ENCODE measurements around the gene CPAMD8. TPM values are rescaled to one million over a fixed set of nuclear protein-coding genes. Genes with fewer than 3 reads are reported as not detected.

CPAMD8 gene
- total RNA-seq, 2 experiments from 2014 or later: 0.32 to 1.2 TPM

- H3K36me3 ChIP-seq (ENCODE audit: insufficient read depth, low read length): no peaks in the 10 kb centered on the region
- TF ChIP-seq EZH2phosphoT487 (IDR thresholded peaks at IDR 0.05; ENCODE audit: borderline replicate concordance, low read depth, low read length): no peak
- TF ChIP-seq, protein P1, sequence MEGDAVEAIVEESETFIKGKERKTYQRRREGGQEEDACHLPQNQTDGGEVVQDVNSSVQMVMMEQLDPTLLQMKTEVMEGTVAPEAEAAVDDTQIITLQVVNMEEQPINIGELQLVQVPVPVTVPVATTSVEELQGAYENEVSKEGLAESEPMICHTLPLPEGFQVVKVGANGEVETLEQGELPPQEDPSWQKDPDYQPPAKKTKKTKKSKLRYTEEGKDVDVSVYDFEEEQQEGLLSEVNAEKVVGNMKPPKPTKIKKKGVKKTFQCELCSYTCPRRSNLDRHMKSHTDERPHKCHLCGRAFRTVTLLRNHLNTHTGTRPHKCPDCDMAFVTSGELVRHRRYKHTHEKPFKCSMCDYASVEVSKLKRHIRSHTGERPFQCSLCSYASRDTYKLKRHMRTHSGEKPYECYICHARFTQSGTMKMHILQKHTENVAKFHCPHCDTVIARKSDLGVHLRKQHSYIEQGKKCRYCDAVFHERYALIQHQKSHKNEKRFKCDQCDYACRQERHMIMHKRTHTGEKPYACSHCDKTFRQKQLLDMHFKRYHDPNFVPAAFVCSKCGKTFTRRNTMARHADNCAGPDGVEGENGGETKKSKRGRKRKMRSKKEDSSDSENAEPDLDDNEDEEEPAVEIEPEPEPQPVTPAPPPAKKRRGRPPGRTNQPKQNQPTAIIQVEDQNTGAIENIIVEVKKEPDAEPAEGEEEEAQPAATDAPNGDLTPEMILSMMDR (conservative IDR thresholded peaks at IDR 0.05; ENCODE audit: low read length): no peak
- no peaks in the 10 kb centered on the region for H4K20me1 ChIP-seq (ENCODE audit: insufficient read depth, low read length)
- no peak overlapping the region for H3K27ac ChIP-seq (ENCODE audit: low read depth, low read length, poor library complexity, severe bottlenecking)
- H3K4me2 ChIP-seq (ENCODE audit: low read length): no peak overlapping the region
- CTCF ChIA-PET (ENCODE audit: unreplicated experiment): no interaction called here
- no peaks in the 10 kb centered on the region for H3K79me2 ChIP-seq (ENCODE audit: insufficient read depth, low read depth, low read length)
- H3K9me3 ChIP-seq (ENCODE audit: low read length): no peaks in the 10 kb centered on the region
- H3K4me1 ChIP-seq (ENCODE audit: insufficient read depth, low read length, poor library complexity, severe bottlenecking): peaks cover 14% of the 10 kb centered on the region
- H2AFZ ChIP-seq (ENCODE audit: low read length): no peak overlapping the region
- H3K9me2 ChIP-seq (ENCODE audit: insufficient read depth, low read length): no peaks in the 10 kb centered on the region
- DNase-seq (ENCODE audit: low spot score): no peak
- no peak overlapping the region for H3K4me3 ChIP-seq (ENCODE audit: low read depth, low read length, poor library complexity, severe bottlenecking)
- POLR2A ChIA-PET: no interaction called here
- BruUV-seq (replicated peaks): no TSS peak
- intact Hi-C loops (cut with micrococcal nuclease; ENCODE audit: unreplicated experiment): no loop called here
Observed at GRCh38 chr19:16952046-16952445, 74.6 kb downstream of the CPAMD8 start.

- Histone ChIP-seq H3K9me3 (ENCODE audit: low read length) (no peaks in the 10 kb centered on the region), H3K9me2 (ENCODE audit: insufficient read depth, low read length) (no peaks in the 10 kb centered on the region), H3K27ac (ENCODE audit: low read depth, low read length, poor library complexity, severe bottlenecking) (no peak overlapping the region), H3K36me3 (ENCODE audit: insufficient read depth, low read length) (no peaks in the 10 kb centered on the region), H3K79me2 (ENCODE audit: insufficient read depth, low read depth, low read length) (no peaks in the 10 kb centered on the region), H3K4me3 (ENCODE audit: low read depth, low read length, poor library complexity, severe bottlenecking) (no peak overlapping the region), H3K4me2 (ENCODE audit: low read length) (no peak overlapping the region), H4K20me1 (ENCODE audit: insufficient read depth, low read length) (no peaks in the 10 kb centered on the region), H2AFZ (ENCODE audit: low read length) (no peak overlapping the region), H3K4me1 (ENCODE audit: insufficient read depth, low read length, poor library complexity, severe bottlenecking) (peaks cover 11% of the 10 kb centered on the region)
- POLR2A ChIA-PET: no interaction called here
- no peak for TF ChIP-seq EZH2phosphoT487 (IDR thresholded peaks at IDR 0.05; ENCODE audit: borderline replicate concordance, low read depth, low read length)
- TF ChIP-seq, protein P1 (conservative IDR thresholded peaks at IDR 0.05; ENCODE audit: low read length): no peak
- intact Hi-C loops (cut with micrococcal nuclease; ENCODE audit: unreplicated experiment): no loop called here
- BruUV-seq (replicated peaks): no TSS peak
- DNase-seq (ENCODE audit: low spot score): no peak
- CTCF ChIA-PET (ENCODE audit: unreplicated experiment): no interaction called here
Observed at GRCh38 chr19:16951529-16951928, 75.1 kb downstream of the CPAMD8 start.

DNA sequence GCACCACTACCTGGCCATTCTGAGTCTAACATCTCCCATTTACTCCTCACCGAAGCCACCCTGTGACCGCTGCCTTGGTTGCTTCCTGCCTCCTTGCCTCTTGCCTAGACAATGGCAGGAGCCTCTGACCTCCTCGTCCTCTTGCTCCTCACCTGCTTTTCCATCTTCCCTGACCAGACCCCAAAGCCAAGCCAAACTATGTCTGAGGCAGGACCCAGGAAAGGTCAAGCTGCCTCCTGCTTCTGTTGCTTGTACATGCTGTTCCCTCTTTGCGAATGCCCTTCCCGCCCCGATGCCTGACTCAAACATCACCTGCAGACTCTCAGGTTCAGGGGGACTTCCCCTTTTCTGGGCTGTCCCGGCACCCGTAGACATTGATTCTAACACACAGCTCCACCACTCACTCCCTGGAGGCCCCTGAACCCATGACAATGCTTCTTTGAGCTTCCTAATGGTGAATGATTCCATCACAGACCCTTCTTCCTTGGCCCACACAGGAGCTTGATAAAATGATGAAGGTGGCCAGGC is 77.0 kb downstream of the CPAMD8 start:
- intact Hi-C loops (cut with micrococcal nuclease; ENCODE audit: unreplicated experiment): no loop called here
- POLR2A ChIA-PET: interaction anchor here (0.6 kb wide), 1 partner anchor 256 kb away, joined by 4 read pairs; no protein-coding TSS in a partner anchor

More for the DNA sequence above, 77.0 kb downstream of the CPAMD8 start:
- H3K4me1 ChIP-seq (ENCODE audit: insufficient read depth, low read length, poor library complexity, severe bottlenecking): peaks cover 5% of the 10 kb centered on the region
- no peak overlapping the region for H3K4me2 ChIP-seq (ENCODE audit: low read length)
- DNase-seq (ENCODE audit: low spot score): no peak
- no peaks in the 10 kb centered on the region for H3K79me2 ChIP-seq (ENCODE audit: insufficient read depth, low read depth, low read length)
- no peaks in the 10 kb centered on the region for H3K9me2 ChIP-seq (ENCODE audit: insufficient read depth, low read length)
- no peak overlapping the region for H2AFZ ChIP-seq (ENCODE audit: low read length)
- H4K20me1 ChIP-seq (ENCODE audit: insufficient read depth, low read length): no peaks in the 10 kb centered on the region
- no peak overlapping the region for H3K4me3 ChIP-seq (ENCODE audit: low read depth, low read length, poor library complexity, severe bottlenecking)
- no peaks in the 10 kb centered on the region for H3K36me3 ChIP-seq (ENCODE audit: insufficient read depth, low read length)
- no TSS peak for BruUV-seq (replicated peaks)
- TF ChIP-seq EZH2phosphoT487 (IDR thresholded peaks at IDR 0.05; ENCODE audit: borderline replicate concordance, low read depth, low read length): no peak
- TF ChIP-seq, protein P1 (conservative IDR thresholded peaks at IDR 0.05; ENCODE audit: low read length): no peak
- CTCF ChIA-PET (ENCODE audit: unreplicated experiment): interaction anchor here (0.5 kb wide), 1 partner anchor 12 kb away, joined by 3 read pairs; no protein-coding TSS in a partner anchor
- H3K27ac ChIP-seq (ENCODE audit: low read depth, low read length, poor library complexity, severe bottlenecking): no peak overlapping the region
- H3K9me3 ChIP-seq (ENCODE audit: low read length): no peaks in the 10 kb centered on the region
